ENCODE data around the gene ADAMTS17.

Gene ADAMTS17

DNA sequence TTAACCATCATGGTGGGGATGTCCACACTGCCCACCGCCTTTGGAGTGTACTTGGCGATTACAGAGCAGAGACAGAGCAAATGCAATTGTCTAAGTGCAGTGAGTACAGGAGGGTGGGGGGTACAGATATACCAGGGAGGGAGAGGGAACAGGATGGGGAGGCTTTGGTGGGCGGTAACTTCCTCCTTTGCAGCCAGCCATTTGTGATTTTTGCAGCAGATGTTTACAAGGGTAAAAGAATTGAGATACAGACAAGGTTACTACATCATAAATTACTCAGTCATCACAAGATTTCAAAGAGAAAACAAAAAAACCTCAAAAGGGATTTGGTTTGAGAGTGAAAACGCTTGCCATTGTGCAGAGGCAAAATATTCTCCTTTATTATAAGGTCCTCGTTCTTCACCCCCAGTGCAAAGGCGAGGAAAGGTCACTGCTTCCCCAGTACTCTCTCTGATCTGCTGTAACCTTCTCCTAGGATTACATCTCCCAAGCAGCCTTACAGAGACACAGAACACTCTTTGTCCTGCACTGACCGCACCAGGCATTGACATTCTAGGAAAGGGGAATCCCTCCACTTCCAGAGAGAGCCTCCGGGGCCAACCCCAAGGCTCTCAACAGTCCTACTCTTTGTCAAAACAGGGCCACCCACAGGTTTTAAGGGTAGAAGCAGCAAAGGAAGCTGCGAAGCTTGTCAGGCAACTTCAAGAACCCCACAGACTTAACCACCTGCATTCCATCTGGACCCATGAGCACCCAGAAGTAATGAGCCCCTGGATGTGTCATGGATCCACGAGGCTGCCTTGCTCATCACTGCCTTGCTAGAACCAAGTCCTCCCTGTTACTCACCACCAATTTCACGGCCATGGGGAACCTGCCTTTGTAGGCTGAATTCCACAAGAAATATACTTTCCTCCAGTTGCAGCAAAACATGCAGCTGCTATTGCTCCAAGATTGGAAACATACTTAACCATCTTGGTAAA is 117.3 kb downstream of the ADAMTS17 start:
- TF ChIP-seq, protein P1, sequence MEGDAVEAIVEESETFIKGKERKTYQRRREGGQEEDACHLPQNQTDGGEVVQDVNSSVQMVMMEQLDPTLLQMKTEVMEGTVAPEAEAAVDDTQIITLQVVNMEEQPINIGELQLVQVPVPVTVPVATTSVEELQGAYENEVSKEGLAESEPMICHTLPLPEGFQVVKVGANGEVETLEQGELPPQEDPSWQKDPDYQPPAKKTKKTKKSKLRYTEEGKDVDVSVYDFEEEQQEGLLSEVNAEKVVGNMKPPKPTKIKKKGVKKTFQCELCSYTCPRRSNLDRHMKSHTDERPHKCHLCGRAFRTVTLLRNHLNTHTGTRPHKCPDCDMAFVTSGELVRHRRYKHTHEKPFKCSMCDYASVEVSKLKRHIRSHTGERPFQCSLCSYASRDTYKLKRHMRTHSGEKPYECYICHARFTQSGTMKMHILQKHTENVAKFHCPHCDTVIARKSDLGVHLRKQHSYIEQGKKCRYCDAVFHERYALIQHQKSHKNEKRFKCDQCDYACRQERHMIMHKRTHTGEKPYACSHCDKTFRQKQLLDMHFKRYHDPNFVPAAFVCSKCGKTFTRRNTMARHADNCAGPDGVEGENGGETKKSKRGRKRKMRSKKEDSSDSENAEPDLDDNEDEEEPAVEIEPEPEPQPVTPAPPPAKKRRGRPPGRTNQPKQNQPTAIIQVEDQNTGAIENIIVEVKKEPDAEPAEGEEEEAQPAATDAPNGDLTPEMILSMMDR (IDR thresholded peaks at IDR 0.05; ENCODE audit: control extremely low read depth, extremely low read depth, low read depth, missing control alignments) = no peak
- ChIA-PET POLR2A (no interaction called here), CTCF (no interaction called here)
- DNase-seq (ENCODE audit: extremely low spot score) = no peak

DNA sequence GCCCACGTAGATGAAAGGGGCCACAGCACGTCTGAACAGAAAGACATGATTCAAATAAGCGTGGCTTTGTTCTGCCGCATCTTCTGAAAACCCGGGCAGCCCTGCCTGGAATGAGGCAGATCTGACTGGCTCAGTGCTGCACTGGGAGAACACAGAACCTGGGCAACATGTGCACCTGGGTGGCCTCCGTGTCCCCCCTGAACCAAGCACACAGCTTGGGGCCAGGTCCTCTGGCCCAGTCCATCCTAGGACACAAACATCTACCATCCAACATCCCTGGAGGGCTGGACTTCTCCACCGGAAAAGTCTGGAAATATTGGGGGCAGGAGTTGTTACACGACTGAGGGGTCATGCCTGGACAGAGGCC is 119.4 kb downstream of the ADAMTS17 start:
- ChIA-PET POLR2A (no interaction called here), CTCF (no interaction called here)
- TF ChIP-seq, protein P1 (IDR thresholded peaks at IDR 0.05; ENCODE audit: control extremely low read depth, extremely low read depth, low read depth, missing control alignments) = no peak
- DNase-seq (ENCODE audit: extremely low spot score) = no peak

DNA sequence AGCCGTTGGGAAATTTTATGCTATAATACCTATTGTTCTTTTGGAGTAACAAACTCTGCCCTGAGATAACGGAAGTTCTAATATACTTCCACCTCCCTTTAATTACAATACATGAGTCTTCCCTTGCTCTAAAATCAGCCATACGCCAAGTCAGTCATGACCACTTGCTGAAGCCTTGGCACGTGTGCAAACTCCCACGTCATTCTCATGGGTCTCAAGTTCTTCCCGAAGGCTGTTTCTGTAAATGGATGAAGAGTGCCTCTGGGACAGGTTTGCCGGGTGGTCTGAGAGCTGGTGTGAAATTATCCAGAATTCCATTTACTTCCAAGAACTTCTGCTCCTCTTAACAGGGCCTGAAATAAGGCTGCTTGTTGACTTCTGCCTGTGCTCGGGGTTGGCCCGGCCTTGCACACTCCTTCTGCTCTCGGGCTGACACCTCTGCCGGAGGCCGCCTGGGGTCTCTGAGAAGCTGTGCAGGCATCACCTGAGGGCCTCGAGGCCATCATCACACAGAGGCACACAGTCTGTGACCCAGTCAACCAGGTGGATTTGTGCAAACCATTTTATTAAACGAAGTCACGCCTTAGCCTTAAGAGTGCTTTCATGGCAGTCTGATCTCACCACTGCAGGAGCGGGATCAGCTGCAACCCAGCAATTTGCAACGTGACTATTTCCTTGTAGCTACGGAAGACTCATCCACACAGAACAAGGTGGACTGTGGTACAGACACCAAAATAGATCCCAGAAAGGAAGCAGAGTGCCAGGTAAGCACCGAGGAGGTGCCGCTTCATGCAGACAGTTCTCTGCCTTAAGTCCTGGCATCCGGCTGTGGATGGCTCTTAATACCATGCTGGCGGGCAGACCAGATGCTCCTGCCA is 120.1 kb downstream of the ADAMTS17 start:
- no peak for DNase-seq (ENCODE audit: extremely low spot score)
- TF ChIP-seq, protein P1 (IDR thresholded peaks at IDR 0.05; ENCODE audit: control extremely low read depth, extremely low read depth, low read depth, missing control alignments) = no peak
- CTCF ChIA-PET = no interaction called here
- POLR2A ChIA-PET = no interaction called here

DNA sequence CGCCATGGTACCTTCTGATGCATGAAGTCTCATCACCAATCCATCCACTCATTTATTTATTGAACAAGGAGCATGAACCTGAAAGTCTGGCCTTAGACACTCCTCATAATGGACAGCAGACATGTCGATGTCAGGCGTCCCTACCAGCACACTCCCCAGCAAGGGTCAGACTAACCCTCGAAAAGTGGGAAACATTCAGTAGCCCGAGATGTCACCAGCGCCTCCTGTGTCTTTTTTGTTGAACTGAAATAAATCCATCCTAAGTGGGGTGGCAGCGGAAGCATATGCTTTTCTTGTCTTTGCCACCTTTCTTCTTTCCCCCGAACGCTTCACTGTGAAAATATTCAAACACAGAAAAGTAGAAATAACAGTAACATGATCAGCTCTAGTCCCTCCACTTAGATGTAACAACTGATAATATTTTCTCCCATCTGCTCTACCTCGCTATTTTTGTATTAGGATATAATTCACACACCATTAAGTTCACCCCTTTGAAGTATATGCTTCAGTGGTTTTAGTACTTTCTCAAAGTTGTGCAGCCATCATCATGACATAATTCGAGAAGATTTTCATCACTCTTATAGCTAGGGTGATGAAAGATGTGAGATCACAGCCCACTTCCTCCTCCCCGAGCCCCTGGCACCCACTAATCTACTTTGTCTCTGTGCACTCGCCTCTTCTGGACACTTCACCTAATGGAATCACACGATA is 121.6 kb downstream of the ADAMTS17 start:
- DNase-seq (ENCODE audit: extremely low spot score) = no peak
- CTCF ChIA-PET = no interaction called here
- POLR2A ChIA-PET = no interaction called here
- TF ChIP-seq, protein P1 (IDR thresholded peaks at IDR 0.05; ENCODE audit: control extremely low read depth, extremely low read depth, low read depth, missing control alignments) = no peak

- ChIA-PET CTCF (no interaction called here), POLR2A (no interaction called here)
- no peak for DNase-seq (ENCODE audit: extremely low spot score)
- TF ChIP-seq, protein P1 (IDR thresholded peaks at IDR 0.05; ENCODE audit: control extremely low read depth, extremely low read depth, low read depth, missing control alignments) = no peak
Observed at GRCh38 chr15:100218434-100218833, 123.3 kb downstream of the ADAMTS17 start.

DNA sequence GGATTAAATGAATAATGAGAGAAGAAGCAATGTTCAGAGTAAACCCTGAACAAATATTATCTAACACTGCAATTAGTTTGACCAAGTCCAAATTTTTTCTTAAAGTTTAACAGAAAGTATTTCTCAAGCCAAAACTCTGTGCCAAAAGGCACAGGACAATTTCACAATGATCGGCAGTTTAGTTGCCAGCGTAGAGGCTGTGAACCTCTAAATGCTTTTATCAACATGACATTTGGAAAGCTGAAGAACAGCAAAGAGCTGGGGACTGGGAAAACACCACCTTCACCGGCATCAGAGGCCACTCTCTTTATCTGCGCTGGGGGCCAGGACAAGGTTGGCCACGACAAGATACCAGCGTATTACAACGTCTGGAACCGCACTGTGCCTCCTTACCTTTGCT is 125.6 kb downstream of the ADAMTS17 start:
- TF ChIP-seq, protein P1 (IDR thresholded peaks at IDR 0.05; ENCODE audit: control extremely low read depth, extremely low read depth, low read depth, missing control alignments) = no peak
- CTCF ChIA-PET = no interaction called here
- no peak for DNase-seq (ENCODE audit: extremely low spot score)
- POLR2A ChIA-PET = no interaction called here

Measured in GM10248 (cell line).